Activated T-helper 1 cell treated with Interleukin-2 at 50 U/mL for 16 hours (primary cell): ENCODE data around the gene CYP8B1.

Source experiments
- DNase-seq: peaks from one replicate; pipeline ENCODE4 v3.0.0-alpha.2; 2020; ENCODE audit warnings: low read depth

CYP8B1 gene

GRCh38 chr3:42823351-42823750, 52.3 kb downstream of the CYP8B1 start:
- DNase-seq, result no peak

GRCh38 chr3:42822828-42823227, 52.9 kb downstream of the CYP8B1 start:
- no peak for DNase-seq
